Kidney epithelial cell (primary cell): Measurements from ENCODE around the gene FBXW8. TPM values are rescaled to one million over a fixed set of nuclear protein-coding genes. Genes with fewer than 3 reads are reported as not detected.
"Not testable (repeated sequence)": the region's sequence is repeated elsewhere in the genome, so short reads cannot be mapped to it uniquely, and the experiment has no call there.

Source experiments
- DNase-seq: peaks from one replicate; pipeline ENCODE4 v3.0.0-alpha.2; 2010; ENCODE audit warnings: low read depth
- H3K27me3 ChIP-seq: 2 replicates; pipeline ENCODE4 v1.6.0; 2011; ENCODE audit warnings: low read length; ENCODE audit not compliant: control insufficient read depth, insufficient read depth
- H3K36me3 ChIP-seq: 2 replicates; pipeline ENCODE4 v1.5.1; 2011; ENCODE audit warnings: low read length; ENCODE audit not compliant: control insufficient read depth, insufficient read depth
- H3K4me3 ChIP-seq: 2 replicates; pipeline ENCODE4 v1.5.1; 2011; ENCODE audit warnings: low read depth, mild to moderate bottlenecking, control low read depth, low read length
- CTCF ChIP-seq: IDR thresholded peaks from 2 replicates; pipeline ENCODE4 v1.5.1; 2011; ENCODE audit warnings: mild to moderate bottlenecking, moderate library complexity, low read length, control low read depth, inconsistent platforms; ENCODE audit not compliant: insufficient read depth, poor library complexity, severe bottlenecking
- total RNA-seq: library from RNA; depleted of rRNA; stranded (reverse); fragments of >200 nt; gene quantifications from 2 replicates; pipeline ENCODE4 v1.2.3, GENCODE V29; 2015

The FBXW8 gene
- total RNA-seq, 1 donor from 2014 or later = 25.4 TPM

GRCh38 chr12:117053597-117054201 is 142.9 kb downstream of the FBXW8 start:
- DNase-seq = no peak
- no peak for TF ChIP-seq CTCF
- Histone ChIP-seq H3K27me3 (peaks cover 8% of the 10 kb centered on the region), H3K4me3 (no peak overlapping the region), H3K36me3 (no peaks in the 10 kb centered on the region)

GRCh38 chr12:117054279-117054678 is 143.5 kb downstream of the FBXW8 start:
- H3K4me3 ChIP-seq = no peak overlapping the region
- TF ChIP-seq CTCF = no peak
- H3K36me3 ChIP-seq = no peaks in the 10 kb centered on the region
- peaks cover 13% of the 10 kb centered on the region for H3K27me3 ChIP-seq
- DNase-seq = no peak

GRCh38 chr12:117057626-117058025 is 146.9 kb downstream of the FBXW8 start:
- not testable (repeated sequence) for H3K4me3 ChIP-seq

GRCh38 chr12:117058442-117059072 is 147.8 kb downstream of the FBXW8 start:
- no peak for TF ChIP-seq CTCF
- DNase-seq = no peak
- Histone ChIP-seq H3K27me3 (peaks cover 17% of the 10 kb centered on the region), H3K4me3 (no peak overlapping the region), H3K36me3 (no peaks in the 10 kb centered on the region)

More at GRCh38 chr12:117057626-117058025, 146.9 kb downstream of the FBXW8 start:
- H3K36me3 ChIP-seq, DNase-seq: not testable (repeated sequence)
- H3K27me3 ChIP-seq = peaks cover 22% of the 10 kb centered on the region

- no peak for TF ChIP-seq CTCF
- no peak for DNase-seq
- Histone ChIP-seq H3K36me3 (no peaks in the 10 kb centered on the region), H3K27me3 (peaks cover 18% of the 10 kb centered on the region), H3K4me3 (no peak overlapping the region)
These were observed 148.4 kb downstream of the FBXW8 start for GRCh38 chr12:117059156-117059555.

GRCh38 chr12:117060246-117060928 is 149.6 kb downstream of the FBXW8 start:
- H3K4me3 ChIP-seq = no peak overlapping the region
- peaks cover 18% of the 10 kb centered on the region for H3K27me3 ChIP-seq
- TF ChIP-seq CTCF = no peak
- H3K36me3 ChIP-seq = no peaks in the 10 kb centered on the region
- DNase-seq = no peak
